HCT116 (cell line): ENCODE results near the gene ZNF148. TPM values are rescaled to one million over a fixed set of nuclear protein-coding genes. Genes with fewer than 3 reads are reported as not detected.

Source experiments
- ATAC-seq: fragments of 200-7000 bp; cut with Tn5 transposase; 2 replicates; pipeline ENCODE4 v1.9.1; 2020; ENCODE audit warnings: mild to moderate bottlenecking, moderate library complexity
- BruUV-seq: library from RNA; stranded (reverse); fragments of 400-500 nt; replicated peaks from 2 replicates; lab custom pipeline; 2021; lab: Mats Ljungman, UMichigan
- CTCF ChIA-PET: fragments of 300-600 bp; sonication (Branson Sonifier 250); formaldehyde crosslinking; loops from one replicate; lab custom pipeline; 2021; ENCODE audit warnings: antibody characterized with exemption; lab: Charles Lee
- POLR2A ChIA-PET: fragments of 300-600, 350-600 bp; sonication (Branson Sonifier 250); formaldehyde crosslinking; loops from one replicate; lab custom pipeline; 2021; ENCODE audit warnings: antibody characterized with exemption; lab: Charles Lee
- RAD21 ChIA-PET, 2 experiments: fragments of 300-600 bp; sonication (Branson Sonifier 250); formaldehyde crosslinking; loops; one replicate each; lab custom pipeline; 2023; ENCODE audit warnings: low total read pairs in 2 of 2; ENCODE audit not compliant: uncharacterized antibody in 2 of 2, unreplicated experiment in 2 of 2, low non-redundant PET in 1 of 2; lab: Charles Lee
- DNase-seq: peaks from one replicate; pipeline ENCODE4 v3.0.0-alpha.2; 2010; ENCODE audit warnings: low read depth, low spot score
- H2AFZ ChIP-seq: fragments of 200-600 bp; shearing (Covaris generic), sonication (generic); 2 replicates; pipeline ENCODE4 v1.6.1; 2017; ENCODE audit warnings: low read depth, mixed run types, mixed read lengths, antibody characterized with exemption, low read length; ENCODE audit not compliant: poor library complexity, severe bottlenecking
- H3K27ac ChIP-seq: 2 replicates; pipeline ENCODE4 v1.5.1; 2012; ENCODE audit warnings: low read depth, low read length
- H3K27me3 ChIP-seq: fragments of 200-600 bp; sonication (generic); 2 replicates; pipeline ENCODE4 v1.6.1; 2016; ENCODE audit warnings: mixed run types, low read length, mixed read lengths; ENCODE audit not compliant: insufficient read depth
- H3K36me3 ChIP-seq, 2 experiments: fragments of 200-500 bp in 1 of 2; fragments of 200-600 bp in 1 of 2; sonication (Bioruptor generic) in 1 of 2; sonication (generic) in 1 of 2; 2 replicates each; pipeline versions ENCODE4 v1.5.1 to v1.6.1; 2014 to 2016; ENCODE audit warnings: low read length in 2 of 2, inconsistent platforms in 1 of 2, mixed read lengths in 1 of 2, mixed run types in 1 of 2; ENCODE audit not compliant: insufficient read depth in 2 of 2, control insufficient read depth in 1 of 2
- H3K4me1 ChIP-seq, 2 experiments: fragments of 200-600 bp in 1 of 2; sonication (generic) in 1 of 2; 2 replicates each; pipeline versions ENCODE4 v1.5.1 to v1.6.1; 2012 to 2017; ENCODE audit warnings: low read length in 2 of 2, inconsistent platforms in 1 of 2, mild to moderate bottlenecking in 1 of 2, mixed read lengths in 1 of 2, mixed run types in 1 of 2, moderate library complexity in 1 of 2; ENCODE audit not compliant: insufficient read depth in 2 of 2, control insufficient read depth in 1 of 2
- H3K4me2 ChIP-seq: fragments of 200-600 bp; sonication (generic); 2 replicates; pipeline ENCODE4 v1.6.1; 2017; ENCODE audit warnings: mixed run types, low read length, mixed read lengths
- H3K4me3 ChIP-seq, 2 experiments: fragments of 200-600 bp in 1 of 2; sonication (generic) in 1 of 2; replicated peaks in 1 of 2; 2 replicates each; pipeline ENCODE4 v1.5.1; 2011 to 2016; ENCODE audit warnings: low read length in 2 of 2, control low read depth in 1 of 2, low read depth in 1 of 2, mild to moderate bottlenecking in 1 of 2, mixed read lengths in 1 of 2, mixed run types in 1 of 2
- H3K79me2 ChIP-seq: fragments of 200-600 bp; sonication (generic); 2 replicates; pipeline ENCODE4 v1.6.1; 2017; ENCODE audit warnings: mild to moderate bottlenecking, mixed run types, low read length, moderate library complexity, mixed read lengths; ENCODE audit not compliant: insufficient read depth
- H3K9ac ChIP-seq: fragments of 200-600 bp; sonication (generic); 2 replicates; pipeline ENCODE4 v1.6.1; 2016; ENCODE audit warnings: low read length, mixed read lengths
- H3K9me2 ChIP-seq: fragments of 200-600 bp; sonication (generic), shearing (Covaris generic); 2 replicates; pipeline ENCODE4 v1.6.1; 2017; ENCODE audit warnings: mixed run types, mild to moderate bottlenecking, moderate library complexity; ENCODE audit not compliant: insufficient read depth
- H3K9me3 ChIP-seq, 2 experiments: fragments of 200-500 bp in 1 of 2; fragments of 200-600 bp in 1 of 2; sonication (Bioruptor generic) in 1 of 2; sonication (generic) in 1 of 2; 2 replicates each; pipeline ENCODE4 v1.6.1; 2014 to 2017; ENCODE audit warnings: low read length in 2 of 2, mixed read lengths in 2 of 2, inconsistent platforms in 1 of 2, low read depth in 1 of 2, mild to moderate bottlenecking in 1 of 2, mixed run types in 1 of 2, moderate library complexity in 1 of 2; ENCODE audit not compliant: control insufficient read depth in 1 of 2, insufficient read depth in 1 of 2
- H4K20me1 ChIP-seq: fragments of 200-600 bp; sonication (generic), shearing (Covaris generic); 2 replicates; pipeline ENCODE4 v1.6.1; 2017; ENCODE audit warnings: mixed run types, mild to moderate bottlenecking, moderate library complexity; ENCODE audit not compliant: insufficient read depth
- ATF3 ChIP-seq: IDR thresholded peaks from 2 replicates; pipeline ENCODE4 v1.6.1; 2012
- CEBPB ChIP-seq: IDR thresholded peaks from 2 replicates; pipeline ENCODE4 v1.6.1; 2012; ENCODE audit warnings: low read depth
- EZH2 ChIP-seq: fragments of 200-600 bp; sonication (generic); IDR thresholded peaks from 2 replicates; pipeline ENCODE4 v1.6.1; 2017; ENCODE audit warnings: antibody characterized with exemption, mixed run types
- JUND ChIP-seq: IDR thresholded peaks from 2 replicates; pipeline ENCODE4 v1.6.1; 2012
- MAX ChIP-seq: IDR thresholded peaks from 2 replicates; pipeline ENCODE4 v1.6.1; 2012
- POLR2A ChIP-seq: IDR thresholded peaks from 2 replicates; pipeline ENCODE4 v1.7.0; 2011; ENCODE audit warnings: borderline replicate concordance; ENCODE audit not compliant: insufficient read depth, insufficient read length; ENCODE audit errors: extremely low read depth
- POLR2AphosphoS5 ChIP-seq: IDR thresholded peaks from 2 replicates; pipeline ENCODE4 v1.6.1; 2011; ENCODE audit warnings: mild to moderate bottlenecking, low read depth, low read length, moderate library complexity
- REST ChIP-seq: IDR thresholded peaks from 2 replicates; pipeline ENCODE4 v1.6.1; 2012; ENCODE audit warnings: low read depth
- TCF7L2 ChIP-seq: IDR thresholded peaks from 2 replicates; pipeline ENCODE4 v1.7.0; 2011; ENCODE audit warnings: borderline replicate concordance, inconsistent platforms; ENCODE audit not compliant: insufficient read depth, insufficient read length; ENCODE audit errors: extremely low read depth
- ZBTB33 ChIP-seq: IDR thresholded peaks from 2 replicates; pipeline ENCODE4 v1.6.1; 2011; ENCODE audit warnings: mild to moderate bottlenecking, low read length, moderate library complexity; ENCODE audit not compliant: insufficient replicate concordance; ENCODE audit errors: extremely low read depth
- ZFX ChIP-seq: fragments of 450-650 bp; IDR thresholded peaks from 2 replicates; pipeline ENCODE4 v1.6.1; 2017
- ZNF274 ChIP-seq: fragments of 200-500 bp; sonication (Bioruptor generic); IDR thresholded peaks from 2 replicates; pipeline ENCODE4 v1.6.1; 2014; ENCODE audit warnings: mild to moderate bottlenecking, low read depth, low read length, inconsistent platforms
- intact Hi-C: fragments of 100-400 bp; cut with micrococcal nuclease; formaldehyde crosslinking; loops from 2 replicates; pipeline ENCODE4 v1.10.0; 2022
- total RNA-seq: library from RNA; stranded (reverse); gene quantifications from one replicate; pipeline ENCODE4 v1.2.1, GENCODE V29; 2021; ENCODE audit not compliant: unreplicated experiment

Gene ZNF148
- total RNA-seq, 1 experiment from 2014 or later, result 35.0 TPM

GRCh38 chr3:125246237-125246636 is 128.9 kb downstream of the ZNF148 start:
- Histone ChIP-seq H3K27ac (no peak overlapping the region), H3K4me1 (no peaks in the 10 kb centered on the region), H3K79me2 (no peaks in the 10 kb centered on the region), H3K9ac (no peak overlapping the region), H3K27me3 (no peaks in the 10 kb centered on the region), H3K9me2 (no peaks in the 10 kb centered on the region), H3K36me3 (no peaks in the 10 kb centered on the region), H4K20me1 (no peaks in the 10 kb centered on the region), H3K9me3 (no peaks in the 10 kb centered on the region), H3K4me3 (no peak overlapping the region), H2AFZ (no peak overlapping the region), H3K4me2 (no peak overlapping the region)
- no TSS peak for BruUV-seq
- ChIA-PET POLR2A (no interaction called here), RAD21 (no interaction called here), CTCF (no interaction called here)
- intact Hi-C loops, result no loop called here
- DNase-seq, result no peak
- ATAC-seq, result no peak
- TF ChIP-seq ZNF274 (no peak), ZBTB33 (no peak), MAX (no peak), POLR2AphosphoS5 (no peak), ZFX (no peak)

GRCh38 chr3:125245521-125245920 is 129.6 kb downstream of the ZNF148 start:
- ChIA-PET RAD21 (no interaction called here), POLR2A (no interaction called here), CTCF (no interaction called here)
- intact Hi-C loops, result no loop called here
- Histone ChIP-seq H3K27ac (no peak overlapping the region), H3K4me3 (no peak overlapping the region), H3K79me2 (no peaks in the 10 kb centered on the region), H4K20me1 (no peaks in the 10 kb centered on the region), H2AFZ (no peak overlapping the region), H3K9me3 (no peaks in the 10 kb centered on the region), H3K9me2 (no peaks in the 10 kb centered on the region), H3K36me3 (no peaks in the 10 kb centered on the region), H3K4me1 (no peaks in the 10 kb centered on the region), H3K4me2 (no peak overlapping the region), H3K27me3 (no peaks in the 10 kb centered on the region), H3K9ac (no peak overlapping the region)
- BruUV-seq, result no TSS peak
- DNase-seq (no peak), ATAC-seq (no peak)
- TF ChIP-seq POLR2A (no peak), JUND (no peak), CEBPB (no peak), ZBTB33 (no peak), TCF7L2 (no peak), REST (no peak), ZNF274 (no peak), POLR2AphosphoS5 (no peak), ATF3 (no peak), EZH2 (no peak)
